Nephron (organoid): ENCODE measurements around the gene DGKD.

Experiments
- H3K27ac Mint-ChIP-seq, 3 experiments: 2 replicates each; pipeline ENCODE4 v1.8.0; 2020; ENCODE audit warnings: mixed read lengths in 3 of 3, mild to moderate bottlenecking in 2 of 3, moderate library complexity in 1 of 3
- H3K27me3 Mint-ChIP-seq: 2 replicates; pipeline ENCODE4 v1.8.0; 2021; ENCODE audit warnings: low read depth, mild to moderate bottlenecking, moderate library complexity, mixed read lengths
- H3K36me3 Mint-ChIP-seq: 2 replicates; pipeline ENCODE4 v1.8.0; 2020; ENCODE audit warnings: low read depth, mixed read lengths
- H3K4me1 Mint-ChIP-seq: 2 replicates; pipeline ENCODE4 v1.8.0; 2020; ENCODE audit warnings: mixed read lengths
- H3K4me3 Mint-ChIP-seq, 3 experiments: 2 replicates each; pipeline ENCODE4 v1.8.0; 2020; ENCODE audit warnings: mild to moderate bottlenecking in 3 of 3, mixed read lengths in 3 of 3, moderate library complexity in 2 of 3
- H3K9me3 Mint-ChIP-seq: 2 replicates; pipeline ENCODE4 v1.8.0; 2020; ENCODE audit warnings: mixed read lengths
- CTCF ChIP-seq, 3 experiments: fragments of 200-600 bp; sonication (generic); IDR thresholded peaks; one replicate each; pipeline ENCODE4 v1.5.0; 2021; ENCODE audit warnings: antibody characterized with exemption in 3 of 3; ENCODE audit not compliant: unreplicated experiment in 3 of 3

Gene DGKD

GRCh38 chr2:233421091-233421816, 67.0 kb downstream of the DGKD start:
- Mint-ChIP-seq H3K36me3 (peaks cover 11% of the 10 kb centered on the region), H3K27ac (peak overlapping the region in 2 of 3 experiments; percentile 47 to 73), H3K4me3 (peak overlapping the region in 1 of 3 experiments; percentile 29), H3K9me3 (no peaks in the 10 kb centered on the region), H3K4me1 (peaks cover 62% of the 10 kb centered on the region), H3K27me3 (no peaks in the 10 kb centered on the region)
- no peak for TF ChIP-seq CTCF (IDR thresholded peaks at IDR 0.05; ENCODE audit: unreplicated experiment in 3 of 3)

- Mint-ChIP-seq H3K27ac (peak overlapping the region in 2 of 3 experiments; percentile 47 to 70), H3K9me3 (peaks cover 3% of the 10 kb centered on the region), H3K4me1 (peaks cover 71% of the 10 kb centered on the region), H3K4me3 (peak overlapping the region in 1 of 3 experiments; percentile 33), H3K36me3 (peaks cover 20% of the 10 kb centered on the region), H3K27me3 (no peaks in the 10 kb centered on the region)
- no peak for TF ChIP-seq CTCF (IDR thresholded peaks at IDR 0.05; ENCODE audit: unreplicated experiment in 3 of 3)
These were observed 67.9 kb downstream of the DGKD start for GRCh38 chr2:233422050-233422639.

GRCh38 chr2:233422649-233423551, 68.6 kb downstream of the DGKD start:
- TF ChIP-seq CTCF (IDR thresholded peaks at IDR 0.05; ENCODE audit: unreplicated experiment in 3 of 3): no peak
- H3K4me3 Mint-ChIP-seq: no peak overlapping the region

GRCh38 chr2:233423552-233423860, 69.2 kb downstream of the DGKD start:
- Mint-ChIP-seq H3K4me3 (no peak overlapping the region), H3K36me3 (peaks cover 20% of the 10 kb centered on the region), H3K4me1 (peaks cover 70% of the 10 kb centered on the region), H3K27me3 (no peaks in the 10 kb centered on the region), H3K9me3 (peaks cover 3% of the 10 kb centered on the region), H3K27ac (no peak overlapping the region)
- TF ChIP-seq CTCF (IDR thresholded peaks at IDR 0.05; ENCODE audit: unreplicated experiment in 3 of 3): no peak

More at GRCh38 chr2:233422649-233423551, 68.6 kb downstream of the DGKD start:
- Mint-ChIP-seq H3K4me1 (peaks cover 71% of the 10 kb centered on the region), H3K27ac (no peak overlapping the region), H3K36me3 (peaks cover 20% of the 10 kb centered on the region), H3K9me3 (peaks cover 3% of the 10 kb centered on the region), H3K27me3 (no peaks in the 10 kb centered on the region)

GRCh38 chr2:233424154-233424951, 70.1 kb downstream of the DGKD start:
- no peak for TF ChIP-seq CTCF (IDR thresholded peaks at IDR 0.05; ENCODE audit: unreplicated experiment in 3 of 3)
- peak overlapping the region in 1 of 3 experiments; percentile 39 for H3K27ac Mint-ChIP-seq
- peaks cover 3% of the 10 kb centered on the region for H3K9me3 Mint-ChIP-seq
- peaks cover 20% of the 10 kb centered on the region for H3K36me3 Mint-ChIP-seq
- H3K4me3 Mint-ChIP-seq: no peak overlapping the region
- H3K27me3 Mint-ChIP-seq: no peaks in the 10 kb centered on the region
- peaks cover 68% of the 10 kb centered on the region for H3K4me1 Mint-ChIP-seq
